ENCODE measurements around the gene MCHR1. TPM values are rescaled to one million over a fixed set of nuclear protein-coding genes. Genes with fewer than 3 reads are reported as not detected.

MCHR1 gene
- total and polyA plus RNA-seq, 2 of the 13 experiments (the other 11 are each of a cell fraction or from before 2014, with no cell fraction given): 0.40 to 0.83 TPM

DNA sequence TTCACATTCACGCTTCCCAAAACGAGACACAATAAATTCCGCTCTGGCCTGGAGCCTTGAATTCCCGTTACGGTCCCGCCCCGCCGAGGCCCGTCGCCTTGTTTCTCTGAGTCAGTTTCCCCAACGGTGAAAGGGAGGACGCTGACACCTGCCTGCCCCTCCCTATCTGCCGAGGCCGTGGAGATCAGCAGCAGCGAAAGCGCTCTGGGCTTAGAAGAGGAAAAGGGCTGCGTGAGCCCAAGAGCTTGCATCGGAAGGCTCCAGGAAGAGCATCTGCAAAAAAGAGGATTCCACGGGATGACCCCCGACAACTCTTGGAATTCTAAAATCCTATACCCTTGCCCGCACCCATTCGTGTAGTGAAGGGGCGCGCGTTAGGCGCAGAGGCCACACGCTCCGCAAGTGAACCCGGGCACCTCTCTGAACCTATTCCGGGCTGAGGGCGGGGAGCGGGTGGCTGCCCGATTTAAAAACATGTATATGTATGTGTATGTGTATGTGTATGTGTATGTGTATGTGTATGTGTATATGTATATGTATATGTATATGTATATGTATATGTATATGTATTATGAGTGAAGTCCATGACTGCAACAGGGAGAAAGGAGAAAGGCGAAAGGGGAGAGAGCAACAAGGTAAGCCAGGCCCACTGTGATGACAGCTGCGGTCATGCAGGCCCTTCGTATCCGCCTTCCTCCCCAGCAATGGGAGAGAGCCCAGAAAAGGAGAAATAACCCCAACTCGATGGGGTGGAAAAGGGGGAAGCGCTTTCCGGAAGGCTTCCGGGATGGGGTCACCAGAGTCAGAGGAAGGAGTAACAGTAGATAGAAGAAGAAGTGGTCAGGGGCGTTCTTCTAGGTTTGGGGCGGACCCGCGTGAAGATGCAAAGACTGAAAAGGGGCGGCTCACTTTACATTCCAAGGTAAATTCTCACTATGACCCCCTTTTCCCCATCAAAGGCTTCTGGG lies 41.8 kb upstream of the MCHR1 start (continued):
- TF ChIP-seq ZNF432 (CRISPR knock-in tag; IDR thresholded peaks at IDR 0.05; ENCODE audit: borderline replicate concordance) (no peak), ZNF441 (CRISPR knock-in tag; IDR thresholded peaks at IDR 0.05; ENCODE audit: borderline replicate concordance) (0 out of 2 replicates have a peak, but pooled peaks have one; percentile 51), RFX1 (IDR thresholded peaks at IDR 0.05) (no peak), ZNF776 (CRISPR knock-in tag; IDR thresholded peaks at IDR 0.05) (0 out of 2 replicates have a peak, but pooled peaks have one; percentile 31), ZNF772 (CRISPR knock-in tag; IDR thresholded peaks at IDR 0.05) (0 out of 2 replicates have a peak, but pooled peaks have one; percentile 1), RXRB (CRISPR knock-in tag; IDR thresholded peaks at IDR 0.05; ENCODE audit: borderline replicate concordance) (0 out of 2 replicates have a peak, but pooled peaks have one; percentile 8), HES4 (CRISPR knock-in tag; IDR thresholded peaks at IDR 0.05; ENCODE audit: borderline replicate concordance) (0 out of 2 replicates have a peak, but pooled peaks have one; percentile 74), ZNF768 (CRISPR knock-in tag; IDR thresholded peaks at IDR 0.05) (peak; percentile 40; the same call in 1 of the 2 replicates), ZNF547 (CRISPR knock-in tag; IDR thresholded peaks at IDR 0.05) (no peak), ZNF878 (CRISPR knock-in tag; IDR thresholded peaks at IDR 0.05) (0 out of 2 replicates have a peak, but pooled peaks have one; percentile 24), SRSF1 (optimal IDR thresholded peaks at IDR 0.05; ENCODE audit: low read depth, low read length) (no peak), HNRNPL (IDR thresholded peaks at IDR 0.05; ENCODE audit: low read depth, low read length) (0 out of 2 replicates have a peak, but pooled peaks have one; percentile 8), SIN3A (IDR thresholded peaks at IDR 0.05; ENCODE audit: borderline replicate concordance, low read depth, low read length) (peak; percentile 19; the same call in 1 of the 2 replicates), FOXP1 (IDR thresholded peaks at IDR 0.05) (no peak), FOXP1 (CRISPR knock-in tag; IDR thresholded peaks at IDR 0.05) (no peak)
- TF ChIP-seq, protein P1, sequence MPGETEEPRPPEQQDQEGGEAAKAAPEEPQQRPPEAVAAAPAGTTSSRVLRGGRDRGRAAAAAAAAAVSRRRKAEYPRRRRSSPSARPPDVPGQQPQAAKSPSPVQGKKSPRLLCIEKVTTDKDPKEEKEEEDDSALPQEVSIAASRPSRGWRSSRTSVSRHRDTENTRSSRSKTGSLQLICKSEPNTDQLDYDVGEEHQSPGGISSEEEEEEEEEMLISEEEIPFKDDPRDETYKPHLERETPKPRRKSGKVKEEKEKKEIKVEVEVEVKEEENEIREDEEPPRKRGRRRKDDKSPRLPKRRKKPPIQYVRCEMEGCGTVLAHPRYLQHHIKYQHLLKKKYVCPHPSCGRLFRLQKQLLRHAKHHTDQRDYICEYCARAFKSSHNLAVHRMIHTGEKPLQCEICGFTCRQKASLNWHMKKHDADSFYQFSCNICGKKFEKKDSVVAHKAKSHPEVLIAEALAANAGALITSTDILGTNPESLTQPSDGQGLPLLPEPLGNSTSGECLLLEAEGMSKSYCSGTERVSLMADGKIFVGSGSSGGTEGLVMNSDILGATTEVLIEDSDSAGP (CRISPR knock-in tag; IDR thresholded peaks at IDR 0.05; ENCODE audit: borderline replicate concordance): peak; percentile 99; the same call in 1 of the 2 replicates
- TF ChIP-seq, protein P2, sequence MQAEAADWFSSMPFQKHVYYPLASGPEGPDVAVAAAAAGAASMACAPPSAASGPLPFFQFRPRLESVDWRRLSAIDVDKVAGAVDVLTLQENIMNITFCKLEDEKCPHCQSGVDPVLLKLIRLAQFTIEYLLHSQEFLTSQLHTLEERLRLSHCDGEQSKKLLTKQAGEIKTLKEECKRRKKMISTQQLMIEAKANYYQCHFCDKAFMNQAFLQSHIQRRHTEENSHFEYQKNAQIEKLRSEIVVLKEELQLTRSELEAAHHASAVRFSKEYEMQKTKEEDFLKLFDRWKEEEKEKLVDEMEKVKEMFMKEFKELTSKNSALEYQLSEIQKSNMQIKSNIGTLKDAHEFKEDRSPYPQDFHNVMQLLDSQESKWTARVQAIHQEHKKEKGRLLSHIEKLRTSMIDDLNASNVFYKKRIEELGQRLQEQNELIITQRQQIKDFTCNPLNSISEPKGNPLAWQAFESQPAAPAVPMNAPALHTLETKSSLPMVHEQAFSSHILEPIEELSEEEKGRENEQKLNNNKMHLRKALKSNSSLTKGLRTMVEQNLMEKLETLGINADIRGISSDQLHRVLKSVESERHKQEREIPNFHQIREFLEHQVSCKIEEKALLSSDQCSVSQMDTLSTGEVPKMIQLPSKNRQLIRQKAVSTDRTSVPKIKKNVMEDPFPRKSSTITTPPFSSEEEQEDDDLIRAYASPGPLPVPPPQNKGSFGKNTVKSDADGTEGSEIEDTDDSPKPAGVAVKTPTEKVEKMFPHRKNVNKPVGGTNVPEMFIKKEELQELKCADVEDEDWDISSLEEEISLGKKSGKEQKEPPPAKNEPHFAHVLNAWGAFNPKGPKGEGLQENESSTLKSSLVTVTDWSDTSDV (CRISPR knock-in tag; IDR thresholded peaks at IDR 0.05): 0 out of 2 replicates have a peak, but pooled peaks have one; percentile 56
- TF ChIP-seq, protein P3, sequence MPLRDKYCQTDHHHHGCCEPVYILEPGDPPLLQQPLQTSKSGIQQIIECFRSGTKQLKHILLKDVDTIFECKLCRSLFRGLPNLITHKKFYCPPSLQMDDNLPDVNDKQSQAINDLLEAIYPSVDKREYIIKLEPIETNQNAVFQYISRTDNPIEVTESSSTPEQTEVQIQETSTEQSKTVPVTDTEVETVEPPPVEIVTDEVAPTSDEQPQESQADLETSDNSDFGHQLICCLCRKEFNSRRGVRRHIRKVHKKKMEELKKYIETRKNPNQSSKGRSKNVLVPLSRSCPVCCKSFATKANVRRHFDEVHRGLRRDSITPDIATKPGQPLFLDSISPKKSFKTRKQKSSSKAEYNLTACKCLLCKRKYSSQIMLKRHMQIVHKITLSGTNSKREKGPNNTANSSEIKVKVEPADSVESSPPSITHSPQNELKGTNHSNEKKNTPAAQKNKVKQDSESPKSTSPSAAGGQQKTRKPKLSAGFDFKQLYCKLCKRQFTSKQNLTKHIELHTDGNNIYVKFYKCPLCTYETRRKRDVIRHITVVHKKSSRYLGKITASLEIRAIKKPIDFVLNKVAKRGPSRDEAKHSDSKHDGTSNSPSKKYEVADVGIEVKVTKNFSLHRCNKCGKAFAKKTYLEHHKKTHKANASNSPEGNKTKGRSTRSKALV (CRISPR knock-in tag; IDR thresholded peaks at IDR 0.05): 0 out of 2 replicates have a peak, but pooled peaks have one; percentile 7

Measured in HepG2 (cell line).